HCT116 (cell line): ENCODE results near the gene CFAP53. TPM values are rescaled to one million over a fixed set of nuclear protein-coding genes. Genes with fewer than 3 reads are reported as not detected.

ENCODE experiments used
- ATAC-seq: fragments of 200-7000 bp; cut with Tn5 transposase; 2 replicates; pipeline ENCODE4 v1.9.1; 2020; ENCODE audit warnings: mild to moderate bottlenecking, moderate library complexity
- BruUV-seq: library from RNA; stranded (reverse); fragments of 400-500 nt; replicated peaks from 2 replicates; lab custom pipeline; 2021; lab: Mats Ljungman, UMichigan
- CTCF ChIA-PET: fragments of 300-600 bp; sonication (Branson Sonifier 250); formaldehyde crosslinking; loops from one replicate; lab custom pipeline; 2021; ENCODE audit warnings: antibody characterized with exemption; lab: Charles Lee
- POLR2A ChIA-PET: fragments of 300-600, 350-600 bp; sonication (Branson Sonifier 250); formaldehyde crosslinking; loops from one replicate; lab custom pipeline; 2021; ENCODE audit warnings: antibody characterized with exemption; lab: Charles Lee
- RAD21 ChIA-PET, 2 experiments: fragments of 300-600 bp; sonication (Branson Sonifier 250); formaldehyde crosslinking; loops; one replicate each; lab custom pipeline; 2023; ENCODE audit warnings: low total read pairs in 2 of 2; ENCODE audit not compliant: uncharacterized antibody in 2 of 2, unreplicated experiment in 2 of 2, low non-redundant PET in 1 of 2; lab: Charles Lee
- DNase-seq: peaks from one replicate; pipeline ENCODE4 v3.0.0-alpha.2; 2010; ENCODE audit warnings: low read depth, low spot score
- H2AFZ ChIP-seq: fragments of 200-600 bp; shearing (Covaris generic), sonication (generic); 2 replicates; pipeline ENCODE4 v1.6.1; 2017; ENCODE audit warnings: low read depth, mixed run types, mixed read lengths, antibody characterized with exemption, low read length; ENCODE audit not compliant: poor library complexity, severe bottlenecking
- H3K27ac ChIP-seq: 2 replicates; pipeline ENCODE4 v1.5.1; 2012; ENCODE audit warnings: low read depth, low read length
- H3K27me3 ChIP-seq: fragments of 200-600 bp; sonication (generic); 2 replicates; pipeline ENCODE4 v1.6.1; 2016; ENCODE audit warnings: mixed run types, low read length, mixed read lengths; ENCODE audit not compliant: insufficient read depth
- H3K36me3 ChIP-seq, 2 experiments: fragments of 200-500 bp in 1 of 2; fragments of 200-600 bp in 1 of 2; sonication (Bioruptor generic) in 1 of 2; sonication (generic) in 1 of 2; 2 replicates each; pipeline versions ENCODE4 v1.5.1 to v1.6.1; 2014 to 2016; ENCODE audit warnings: low read length in 2 of 2, inconsistent platforms in 1 of 2, mixed read lengths in 1 of 2, mixed run types in 1 of 2; ENCODE audit not compliant: insufficient read depth in 2 of 2, control insufficient read depth in 1 of 2
- H3K4me1 ChIP-seq, 2 experiments: fragments of 200-600 bp in 1 of 2; sonication (generic) in 1 of 2; 2 replicates each; pipeline versions ENCODE4 v1.5.1 to v1.6.1; 2012 to 2017; ENCODE audit warnings: low read length in 2 of 2, inconsistent platforms in 1 of 2, mild to moderate bottlenecking in 1 of 2, mixed read lengths in 1 of 2, mixed run types in 1 of 2, moderate library complexity in 1 of 2; ENCODE audit not compliant: insufficient read depth in 2 of 2, control insufficient read depth in 1 of 2
- H3K4me2 ChIP-seq: fragments of 200-600 bp; sonication (generic); 2 replicates; pipeline ENCODE4 v1.6.1; 2017; ENCODE audit warnings: mixed run types, low read length, mixed read lengths
- H3K4me3 ChIP-seq, 2 experiments: fragments of 200-600 bp in 1 of 2; sonication (generic) in 1 of 2; replicated peaks in 1 of 2; 2 replicates each; pipeline ENCODE4 v1.5.1; 2011 to 2016; ENCODE audit warnings: low read length in 2 of 2, control low read depth in 1 of 2, low read depth in 1 of 2, mild to moderate bottlenecking in 1 of 2, mixed read lengths in 1 of 2, mixed run types in 1 of 2
- H3K79me2 ChIP-seq: fragments of 200-600 bp; sonication (generic); 2 replicates; pipeline ENCODE4 v1.6.1; 2017; ENCODE audit warnings: mild to moderate bottlenecking, mixed run types, low read length, moderate library complexity, mixed read lengths; ENCODE audit not compliant: insufficient read depth
- H3K9ac ChIP-seq: fragments of 200-600 bp; sonication (generic); 2 replicates; pipeline ENCODE4 v1.6.1; 2016; ENCODE audit warnings: low read length, mixed read lengths
- H3K9me2 ChIP-seq: fragments of 200-600 bp; sonication (generic), shearing (Covaris generic); 2 replicates; pipeline ENCODE4 v1.6.1; 2017; ENCODE audit warnings: mixed run types, mild to moderate bottlenecking, moderate library complexity; ENCODE audit not compliant: insufficient read depth
- H3K9me3 ChIP-seq, 2 experiments: fragments of 200-500 bp in 1 of 2; fragments of 200-600 bp in 1 of 2; sonication (Bioruptor generic) in 1 of 2; sonication (generic) in 1 of 2; 2 replicates each; pipeline ENCODE4 v1.6.1; 2014 to 2017; ENCODE audit warnings: low read length in 2 of 2, mixed read lengths in 2 of 2, inconsistent platforms in 1 of 2, low read depth in 1 of 2, mild to moderate bottlenecking in 1 of 2, mixed run types in 1 of 2, moderate library complexity in 1 of 2; ENCODE audit not compliant: control insufficient read depth in 1 of 2, insufficient read depth in 1 of 2
- H4K20me1 ChIP-seq: fragments of 200-600 bp; sonication (generic), shearing (Covaris generic); 2 replicates; pipeline ENCODE4 v1.6.1; 2017; ENCODE audit warnings: mixed run types, mild to moderate bottlenecking, moderate library complexity; ENCODE audit not compliant: insufficient read depth
- CEBPB ChIP-seq: IDR thresholded peaks from 2 replicates; pipeline ENCODE4 v1.6.1; 2012; ENCODE audit warnings: low read depth
- CTCF ChIP-seq, 3 experiments: fragments of 200-600 bp in 1 of 3; sonication (generic) in 1 of 3; IDR thresholded peaks in 2 of 3; conservative IDR thresholded peaks in 1 of 3; 2 replicates each; pipeline ENCODE4 v1.5.1; 2012 to 2017; ENCODE audit warnings: low read depth in 2 of 3, low read length in 2 of 3, antibody characterized with exemption in 1 of 3, borderline replicate concordance in 1 of 3, control low read depth in 1 of 3, mild to moderate bottlenecking in 1 of 3, mixed read lengths in 1 of 3, mixed run types in 1 of 3, moderate library complexity in 1 of 3; ENCODE audit not compliant: insufficient read depth in 1 of 3
- SIN3A ChIP-seq: IDR thresholded peaks from 2 replicates; pipeline ENCODE4 v1.6.1; 2012; ENCODE audit warnings: low read depth
- SRF ChIP-seq: IDR thresholded peaks from 2 replicates; pipeline ENCODE4 v1.6.1; 2012; ENCODE audit warnings: low read depth
- TCF7L2 ChIP-seq: IDR thresholded peaks from 2 replicates; pipeline ENCODE4 v1.7.0; 2011; ENCODE audit warnings: borderline replicate concordance, inconsistent platforms; ENCODE audit not compliant: insufficient read depth, insufficient read length; ENCODE audit errors: extremely low read depth
- YY1 ChIP-seq: IDR thresholded peaks from 2 replicates; pipeline ENCODE4 v1.6.1; 2011; ENCODE audit warnings: low read length, low read depth, moderate library complexity, mild to moderate bottlenecking; ENCODE audit not compliant: insufficient replicate concordance; ENCODE audit errors: extremely low read depth
- ZFX ChIP-seq: fragments of 450-650 bp; IDR thresholded peaks from 2 replicates; pipeline ENCODE4 v1.6.1; 2017
- intact Hi-C: fragments of 100-400 bp; cut with micrococcal nuclease; formaldehyde crosslinking; loops from 2 replicates; pipeline ENCODE4 v1.10.0; 2022
- total RNA-seq: library from RNA; stranded (reverse); gene quantifications from one replicate; pipeline ENCODE4 v1.2.1, GENCODE V29; 2021; ENCODE audit not compliant: unreplicated experiment

Gene CFAP53
- total RNA-seq, 1 experiment from 2014 or later: 1.1 TPM

- no peak overlapping the region for H3K27ac ChIP-seq
- CTCF ChIA-PET: no interaction called here
- no peak overlapping the region for H3K4me2 ChIP-seq
Observed at GRCh38 chr18:50272568-50272967, 6.3 kb upstream of the CFAP53 start.

DNA sequence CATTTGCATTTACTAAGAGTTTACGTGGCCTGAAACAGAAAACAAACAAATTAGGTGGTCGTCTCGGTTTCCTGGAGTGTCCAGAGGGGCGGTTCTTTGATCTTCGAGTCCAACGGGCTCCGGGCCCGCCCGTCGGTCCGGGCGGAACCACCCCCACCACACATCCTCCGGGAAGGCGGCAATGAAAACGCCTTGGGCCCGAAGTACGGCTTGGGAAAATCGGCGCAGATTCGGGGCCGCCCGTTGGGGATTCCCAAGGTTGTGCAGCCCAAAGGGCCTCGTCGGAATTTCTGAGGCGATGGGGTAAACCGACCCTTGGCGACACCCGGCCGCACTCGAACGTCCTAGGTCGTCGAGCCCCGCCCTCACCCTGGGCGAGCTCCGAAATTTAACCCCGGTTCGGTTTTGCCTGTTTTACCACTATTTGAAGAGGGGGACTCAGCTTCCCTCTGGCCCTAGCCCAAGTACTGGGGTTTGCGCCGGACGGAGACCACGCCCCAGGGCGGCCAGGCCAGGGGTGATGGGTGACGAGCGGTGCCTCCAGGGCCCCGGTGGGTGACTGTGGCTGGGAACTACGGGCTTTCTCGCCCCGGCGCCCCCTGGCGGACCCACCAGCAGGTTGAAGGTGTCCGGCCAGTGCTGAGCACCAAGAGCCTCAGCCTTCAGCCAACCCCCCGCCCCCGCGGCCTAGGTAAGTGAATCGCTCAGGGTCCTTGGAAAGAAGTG lies 1.9 kb upstream of the CFAP53 start:
- CTCF ChIA-PET: interaction anchor here (1.0 kb wide), 1 partner anchor 89 kb away, joined by 3 read pairs; no protein-coding TSS in a partner anchor
- ATAC-seq (peak; percentile 77), DNase-seq (no peak)
- no peak for TF ChIP-seq ZFX
- peak in 2 of 3 experiments; percentile 34; a peak in 4 of 6 replicates for TF ChIP-seq CTCF (IDR thresholded peaks at IDR 0.05 in 2 of 3, conservative IDR thresholded peaks at IDR 0.05 in 1 of 3; ENCODE audit: borderline replicate concordance in 1 of 3, insufficient read depth in 1 of 3, low read depth in 2 of 3, low read length in 2 of 3)
- TF ChIP-seq SIN3A: no peak
- no peak overlapping the region for H3K4me3 ChIP-seq
- H3K9me2 ChIP-seq: no peaks in the 10 kb centered on the region
- no peaks in the 10 kb centered on the region for H3K9me3 ChIP-seq
- H3K4me2 ChIP-seq: no peak overlapping the region
- no peaks in the 10 kb centered on the region for H3K27me3 ChIP-seq
- H3K9ac ChIP-seq: no peak overlapping the region
- no peak overlapping the region for H3K27ac ChIP-seq
- intact Hi-C loops: no loop called here
- no peaks in the 10 kb centered on the region for H3K79me2 ChIP-seq
- POLR2A ChIA-PET: no interaction called here
- RAD21 ChIA-PET: no interaction called here
- H3K4me1 ChIP-seq: no peaks in the 10 kb centered on the region
- H2AFZ ChIP-seq: no peak overlapping the region
- H3K36me3 ChIP-seq: peaks cover 38 to 42% of the 10 kb centered on the region in 2 experiments
- no peaks in the 10 kb centered on the region for H4K20me1 ChIP-seq
- no TSS peak for BruUV-seq

More at GRCh38 chr18:50272568-50272967, 6.3 kb upstream of the CFAP53 start:
- TF ChIP-seq CEBPB (no peak), YY1 (no peak), SRF (no peak), TCF7L2 (no peak)
- ATAC-seq (no peak), DNase-seq (no peak)
- Histone ChIP-seq H3K27me3 (no peaks in the 10 kb centered on the region), H3K4me3 (no peak overlapping the region), H3K9me2 (no peaks in the 10 kb centered on the region), H3K4me1 (no peaks in the 10 kb centered on the region), H3K9ac (no peak overlapping the region), H2AFZ (no peak overlapping the region), H3K9me3 (no peaks in the 10 kb centered on the region), H3K36me3 (peaks cover 57 to 70% of the 10 kb centered on the region in 2 experiments), H3K79me2 (0 out of 2 replicates have a peak, but pooled peaks cover 2% of the 10 kb centered on the region), H4K20me1 (no peaks in the 10 kb centered on the region)
- ChIA-PET RAD21 (no interaction called here), POLR2A (interaction anchor here (1.0 kb wide), 1 partner anchor 9 kb away, joined by 3 read pairs; the partner anchor contains the start of gene MBD1)
- no TSS peak for BruUV-seq
- intact Hi-C loops: no loop called here
